ENCODE data around the gene TBC1D19.
"Not testable (repeated sequence)": the region's sequence is repeated elsewhere in the genome, so short reads cannot be mapped to it uniquely, and the experiment has no call there.

The TBC1D19 gene

GRCh38 chr4:26647523-26648224, 63.8 kb downstream of the TBC1D19 start:
- Histone ChIP-seq H3K27me3 (no peaks in the 10 kb centered on the region), H4K20me1 (no peaks in the 10 kb centered on the region), H3K9me3 (replicated peaks in 1 of 11) (peaks cover 0 to 9% (median 0%) of the 10 kb centered on the region in 11 experiments; a peak in 6 of 22 replicates), H3K4me3 (no peak overlapping the region), H3K27ac (no peak overlapping the region), H3K4me2 (no peak overlapping the region), H3K9ac (no peak overlapping the region), H3K36me3 (no peaks in the 10 kb centered on the region), H3K4me1 (no peaks in the 10 kb centered on the region)
- TF ChIP-seq Cebpa-rat (IDR thresholded peaks at IDR 0.05) = no peak

- Histone ChIP-seq H3K36me3 (no peaks in the 10 kb centered on the region), H3K4me1 (no peaks in the 10 kb centered on the region), H3K9me3 (replicated peaks in 1 of 11) (peaks cover 0 to 9% (median 0%) of the 10 kb centered on the region in 11 experiments; a peak in 6 of 22 replicates), H3K9ac (no peak overlapping the region), H4K20me1 (no peaks in the 10 kb centered on the region), H3K27ac (no peak overlapping the region), H3K4me2 (no peak overlapping the region), H3K4me3 (no peak overlapping the region), H3K27me3 (no peaks in the 10 kb centered on the region)
- TF ChIP-seq Cebpa-rat (IDR thresholded peaks at IDR 0.05) = no peak
These were observed 64.4 kb downstream of the TBC1D19 start for GRCh38 chr4:26648260-26648659.

GRCh38 chr4:26660261-26660660, 76.4 kb downstream of the TBC1D19 start:
- Histone ChIP-seq H3K4me1 (no peaks in the 10 kb centered on the region), H3K9me3 (replicated peaks in 1 of 11) (peaks cover 7 to 22% (median 13%) of the 10 kb centered on the region in 11 experiments; a peak in 18 of 22 replicates), H3K4me3 (no peak overlapping the region), H3K4me2 (no peak overlapping the region), H3K27ac (no peak overlapping the region), H4K20me1 (no peaks in the 10 kb centered on the region), H3K27me3 (no peaks in the 10 kb centered on the region), H3K9ac (no peak overlapping the region), H3K36me3 (peaks cover 3 to 36% (median 13%) of the 10 kb centered on the region in 11 experiments; a peak in 12 of 22 replicates)
- TF ChIP-seq Cebpa-rat (IDR thresholded peaks at IDR 0.05) = no peak

- Histone ChIP-seq H4K20me1 (no peaks in the 10 kb centered on the region), H3K27me3 (no peaks in the 10 kb centered on the region), H3K4me2 (no peak overlapping the region), H3K4me3 (no peak overlapping the region), H3K9ac (no peak overlapping the region), H3K36me3 (peaks cover 0 to 30% (median 11%) of the 10 kb centered on the region in 11 experiments; a peak in 12 of 22 replicates), H3K27ac (no peak overlapping the region), H3K4me1 (no peaks in the 10 kb centered on the region), H3K9me3 (replicated peaks in 1 of 11) (no peaks in the 10 kb centered on the region)
- TF ChIP-seq Cebpa-rat (IDR thresholded peaks at IDR 0.05) = no peak
These were observed 80.0 kb downstream of the TBC1D19 start for GRCh38 chr4:26663888-26664287.

GRCh38 chr4:26670903-26671537, 87.1 kb downstream of the TBC1D19 start:
- TF ChIP-seq Cebpa-rat (IDR thresholded peaks at IDR 0.05) = no peak
- Histone ChIP-seq H3K4me2 (peak overlapping the region in 3 of 11 experiments; percentile 5 to 11 (median 8); a peak in 3 of 22 replicates), H3K36me3 (peaks cover 0 to 5% (median 0%) of the 10 kb centered on the region in 11 experiments; a peak in 3 of 22 replicates), H3K4me3 (no peak overlapping the region), H3K27me3 (no peaks in the 10 kb centered on the region), H3K9me3 (replicated peaks in 1 of 11) (peaks cover 0 to under 1% (median 0%) of the 10 kb centered on the region in 11 experiments; a peak in 1 of 22 replicates), H3K4me1 (0 out of 20 replicates have a peak, but pooled peaks cover 0 to 5% (median 0%) of the 10 kb centered on the region in 10 experiments), H3K27ac (no peak overlapping the region), H3K9ac (no peak overlapping the region), H4K20me1 (no peaks in the 10 kb centered on the region)

GRCh38 chr4:26679040-26679695, 95.3 kb downstream of the TBC1D19 start:
- not testable (repeated sequence) for H3K27ac ChIP-seq, H3K9ac ChIP-seq, H3K4me2 ChIP-seq, H4K20me1 ChIP-seq, H3K27me3 ChIP-seq, H3K4me1 ChIP-seq
- H3K4me3 ChIP-seq = peak overlapping the region in 6 of 10 experiments; percentile 12 to 33 (median 26); a peak in 8 of 20 replicates
- peaks cover 27 to 43% (median 30%) of the 10 kb centered on the region in 11 experiments for H3K36me3 ChIP-seq
- peaks cover 46 to 56% (median 52%) of the 10 kb centered on the region in 11 experiments for H3K9me3 ChIP-seq (replicated peaks in 1 of 11)

GRCh38 chr4:26682436-26682835, 98.6 kb downstream of the TBC1D19 start:
- H3K4me3 ChIP-seq = no peak overlapping the region
- no peak overlapping the region for H3K4me2 ChIP-seq
- H3K27ac ChIP-seq = no peak overlapping the region
- H4K20me1 ChIP-seq = no peaks in the 10 kb centered on the region
- H3K4me1 ChIP-seq = no peaks in the 10 kb centered on the region
- H3K9ac ChIP-seq = no peak overlapping the region
- peaks cover 24 to 38% (median 29%) of the 10 kb centered on the region in 11 experiments for H3K36me3 ChIP-seq
- TF ChIP-seq Cebpa-rat (IDR thresholded peaks at IDR 0.05) = no peak
- H3K9me3 ChIP-seq (replicated peaks in 1 of 11) = peaks cover 39 to 43% (median 40%) of the 10 kb centered on the region in 11 experiments
- H3K27me3 ChIP-seq = no peaks in the 10 kb centered on the region

GRCh38 chr4:26685250-26685649, 101.4 kb downstream of the TBC1D19 start:
- Histone ChIP-seq H3K9me3 (replicated peaks in 1 of 11) (peaks cover 12 to 21% (median 17%) of the 10 kb centered on the region in 11 experiments), H3K4me3 (no peak overlapping the region), H4K20me1 (no peaks in the 10 kb centered on the region), H3K4me1 (no peaks in the 10 kb centered on the region), H3K27ac (no peak overlapping the region), H3K4me2 (no peak overlapping the region), H3K36me3 (peaks cover 0 to 13% (median 5%) of the 10 kb centered on the region in 11 experiments; a peak in 11 of 22 replicates), H3K27me3 (no peaks in the 10 kb centered on the region), H3K9ac (no peak overlapping the region)
- no peak for TF ChIP-seq Cebpa-rat (IDR thresholded peaks at IDR 0.05)

- no peaks in the 10 kb centered on the region for H3K27me3 ChIP-seq
- H3K27ac ChIP-seq = no peak overlapping the region
These were observed 103.8 kb downstream of the TBC1D19 start for GRCh38 chr4:26687728-26688127.

More at GRCh38 chr4:26687728-26688127, 103.8 kb downstream of the TBC1D19 start:
- no peak overlapping the region for H3K4me3 ChIP-seq
- peaks cover 0 to 21% (median 9%) of the 10 kb centered on the region in 11 experiments; a peak in 11 of 22 replicates for H3K9me3 ChIP-seq (replicated peaks in 1 of 11)
- no peaks in the 10 kb centered on the region for H3K4me1 ChIP-seq
- no peaks in the 10 kb centered on the region for H4K20me1 ChIP-seq
- H3K36me3 ChIP-seq = peaks cover 0 to 28% (median 10%) of the 10 kb centered on the region in 11 experiments; a peak in 13 of 22 replicates
- no peak overlapping the region for H3K9ac ChIP-seq
- H3K4me2 ChIP-seq = no peak overlapping the region
- TF ChIP-seq Cebpa-rat (IDR thresholded peaks at IDR 0.05) = no peak
